ENCODE results near the gene FRMD4A.

- TF ChIP-seq CTCF (IDR thresholded peaks at IDR 0.05; ENCODE audit: low read depth, low read length, poor library complexity, severe bottlenecking) (no peak), EZH2phosphoT487 (IDR thresholded peaks at IDR 0.05; ENCODE audit: borderline replicate concordance, low read length) (no peak)
Measured at GRCh38 chr10:13944823-13945222, 385.9 kb downstream of the FRMD4A start.
